ENCODE data around the gene ANKRD36C.
"Not testable (repeated sequence)": the region's sequence is repeated elsewhere in the genome, so short reads cannot be mapped to it uniquely, and the experiment has no call there.

Gene ANKRD36C

DNA sequence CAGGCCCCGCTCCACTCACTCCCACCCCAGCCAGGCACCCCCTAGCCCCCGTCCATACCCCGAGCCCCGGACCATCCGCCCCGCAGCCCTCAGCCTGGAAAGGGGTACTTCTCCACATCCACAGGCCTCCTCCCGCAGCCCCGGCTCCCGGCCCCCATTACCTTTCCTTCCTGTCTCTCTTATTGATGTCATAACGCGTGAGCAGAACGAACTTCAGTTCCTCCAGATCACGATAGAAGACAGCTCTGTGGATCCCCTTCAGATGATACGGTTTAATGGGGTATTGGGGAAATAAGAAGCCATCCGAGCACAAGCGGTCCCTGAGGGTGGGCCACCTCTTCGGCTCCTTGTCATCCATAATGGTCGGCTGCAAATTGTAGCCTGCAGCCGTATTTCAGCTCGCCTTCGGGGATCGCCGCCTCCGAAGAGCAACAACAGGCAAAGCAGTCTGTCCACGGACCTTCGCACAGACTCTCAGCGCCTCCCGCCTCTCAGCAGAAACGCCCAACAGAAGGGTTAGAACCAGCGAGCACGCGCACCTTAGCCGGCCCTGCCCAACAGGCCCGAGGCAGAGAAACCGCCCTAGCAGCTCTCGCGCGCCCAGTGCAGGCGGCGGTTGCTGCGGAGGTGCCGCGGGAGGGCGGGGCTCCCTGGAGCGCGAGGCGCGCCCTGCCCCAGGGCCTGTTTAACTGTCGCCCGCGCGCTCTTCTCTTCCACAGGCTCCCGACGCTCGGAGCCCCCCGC is at the start of gene ANKRD36C:
TSS of gene ANKRD36C (minus strand) at position 474 of the 744 bp plus-strand sequence. CDS start at position 358, 116 bp downstream.
- peak; percentile 17 for DNase-seq (ENCODE audit: low read depth)
- H3K4me3 ChIP-seq (ENCODE audit: low read depth, low read length): peak within 1 kb of the TSS; percentile 54

DNA sequence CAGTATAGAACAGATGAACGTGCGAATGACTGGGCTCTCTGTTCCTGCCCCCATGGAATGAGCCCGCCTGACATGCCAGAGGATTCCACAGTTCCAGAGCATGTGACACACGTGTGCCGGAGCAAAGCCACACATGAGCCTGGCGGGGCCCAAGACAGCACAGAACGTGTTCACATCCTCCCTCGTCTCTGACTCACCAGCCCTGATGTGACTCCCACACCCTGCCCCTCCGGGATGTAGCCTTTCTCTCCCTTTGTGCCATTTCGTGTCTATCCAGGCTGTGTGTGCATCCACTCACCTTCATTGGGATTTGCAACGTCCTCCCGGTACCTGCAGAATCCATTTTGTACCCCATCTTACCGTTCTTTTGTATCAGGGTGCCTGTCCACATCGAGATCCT is 43.9 kb upstream of the ANKRD36C start:
- not testable (repeated sequence) for H3K4me3 ChIP-seq (ENCODE audit: low read depth, low read length); DNase-seq (ENCODE audit: low read depth)

DNA sequence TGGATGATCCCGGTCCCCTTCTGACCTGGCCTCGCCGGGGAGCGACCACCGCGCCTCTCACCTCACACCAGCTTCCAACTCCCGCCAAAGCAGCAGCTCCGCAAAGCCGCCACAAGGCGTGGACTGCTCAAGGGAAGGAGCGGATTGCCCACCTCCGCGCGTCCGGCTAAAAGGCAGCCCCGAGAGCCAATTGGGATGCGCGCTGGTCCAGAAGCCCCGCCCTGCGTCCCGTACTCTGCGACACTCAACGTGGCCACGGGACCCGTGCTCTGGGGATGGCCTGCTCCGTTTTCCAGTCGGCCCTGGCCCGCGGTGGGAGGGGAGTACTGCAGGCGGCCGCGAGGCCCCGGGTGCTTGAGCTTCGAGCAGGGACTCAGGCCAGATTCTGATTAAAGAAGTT is 43.2 kb upstream of the ANKRD36C start, which contains the start of gene GPAT2:
TSS of gene GPAT2 (minus strand) at position 125 of the 400 bp plus-strand sequence. CDS start 2,557 bp downstream, outside the sequence.
- not testable (repeated sequence) for H3K4me3 ChIP-seq (ENCODE audit: low read depth, low read length)

DNA sequence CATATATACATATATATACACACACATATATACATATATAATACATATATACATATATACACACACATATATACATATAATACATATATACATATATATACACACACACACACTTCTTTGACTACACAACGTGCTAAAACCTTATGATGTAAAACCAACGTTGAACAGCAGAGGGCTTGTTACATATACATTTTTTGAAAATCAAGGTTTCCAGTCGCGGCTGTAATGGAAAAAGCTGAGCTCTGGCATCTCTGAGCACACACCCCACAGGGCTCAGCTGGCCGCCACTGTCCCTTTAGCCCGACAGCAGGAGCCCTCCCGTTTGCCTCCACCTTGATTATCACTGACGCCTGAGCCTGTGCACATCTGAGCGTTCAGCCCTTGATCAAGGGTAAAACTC is 42.4 kb upstream of the ANKRD36C start:
- H3K4me3 ChIP-seq (ENCODE audit: low read depth, low read length); DNase-seq (ENCODE audit: low read depth): not testable (repeated sequence)

More for the DNA sequence above, 43.2 kb upstream of the ANKRD36C start, which contains the start of gene GPAT2:
- DNase-seq (ENCODE audit: low read depth): not testable (repeated sequence)

DNA sequence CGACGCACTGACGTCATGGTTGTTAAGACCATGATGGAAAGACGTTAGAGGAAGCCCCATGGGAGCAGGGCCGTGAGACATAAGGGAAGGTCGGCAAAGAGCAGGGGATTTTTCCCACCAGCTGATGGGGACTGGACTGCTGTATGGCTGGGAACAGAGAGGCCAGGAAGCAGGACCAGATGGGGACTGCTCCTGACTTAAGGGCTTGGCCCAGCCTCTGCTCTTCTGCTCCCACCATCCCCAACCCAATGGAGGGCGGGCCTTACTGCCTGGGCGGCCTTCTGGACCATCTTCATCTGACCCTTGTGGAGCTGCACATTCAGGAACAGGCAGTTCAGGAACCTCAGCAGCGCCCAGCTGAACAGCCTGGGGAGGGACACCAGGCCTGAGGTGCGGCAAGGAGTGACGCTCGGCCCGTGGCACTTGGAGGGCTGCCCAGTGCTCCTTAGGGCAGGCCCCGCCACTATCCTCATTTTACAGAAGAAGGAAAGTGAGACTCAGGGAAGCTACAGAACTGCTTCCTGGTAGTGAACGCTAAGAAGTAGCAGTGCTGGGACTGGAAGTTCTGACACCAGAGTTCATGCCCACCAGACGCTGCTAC is 36.2 kb upstream of the ANKRD36C start:
- H3K4me3 ChIP-seq (ENCODE audit: low read depth, low read length); DNase-seq (ENCODE audit: low read depth): not testable (repeated sequence)

DNA sequence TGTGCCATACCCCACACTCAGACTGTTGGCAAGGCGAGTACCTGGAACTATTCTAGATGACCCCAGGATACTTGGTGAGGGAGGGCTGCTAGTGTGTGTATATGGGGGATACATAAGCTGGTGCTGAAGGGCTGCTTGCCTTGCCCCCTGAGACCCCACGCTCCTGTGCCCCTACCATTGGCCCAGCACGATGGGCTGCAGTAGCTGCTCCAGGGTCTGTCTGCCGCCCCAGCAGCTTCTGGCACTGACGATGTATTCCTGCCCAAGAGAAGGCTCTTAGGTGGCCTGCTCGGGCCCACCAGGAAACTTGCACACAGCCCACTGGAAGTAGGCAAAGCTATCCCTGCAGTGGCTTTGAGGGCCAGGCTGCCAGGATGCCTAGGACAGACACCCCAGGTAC is 34.1 kb upstream of the ANKRD36C start:
- not testable (repeated sequence) for DNase-seq (ENCODE audit: low read depth); H3K4me3 ChIP-seq (ENCODE audit: low read depth, low read length)

DNA sequence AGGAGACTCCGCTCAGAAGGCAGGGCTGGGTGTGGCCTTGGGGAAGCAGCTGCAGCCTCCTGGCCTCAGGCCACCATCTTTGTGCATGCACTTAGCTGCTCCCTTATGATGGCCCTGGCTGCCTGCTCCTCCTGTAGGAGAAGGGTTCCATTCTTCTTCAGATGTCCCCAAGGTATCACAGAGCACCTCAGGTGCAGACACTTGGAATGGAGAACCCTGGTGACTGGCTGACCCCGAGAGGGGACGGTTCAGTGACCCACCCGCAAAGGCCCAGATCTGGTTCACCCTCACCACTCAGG is 33.5 kb upstream of the ANKRD36C start:
- no peak overlapping the region for H3K4me3 ChIP-seq (ENCODE audit: low read depth, low read length)
- TF ChIP-seq, protein P1, sequence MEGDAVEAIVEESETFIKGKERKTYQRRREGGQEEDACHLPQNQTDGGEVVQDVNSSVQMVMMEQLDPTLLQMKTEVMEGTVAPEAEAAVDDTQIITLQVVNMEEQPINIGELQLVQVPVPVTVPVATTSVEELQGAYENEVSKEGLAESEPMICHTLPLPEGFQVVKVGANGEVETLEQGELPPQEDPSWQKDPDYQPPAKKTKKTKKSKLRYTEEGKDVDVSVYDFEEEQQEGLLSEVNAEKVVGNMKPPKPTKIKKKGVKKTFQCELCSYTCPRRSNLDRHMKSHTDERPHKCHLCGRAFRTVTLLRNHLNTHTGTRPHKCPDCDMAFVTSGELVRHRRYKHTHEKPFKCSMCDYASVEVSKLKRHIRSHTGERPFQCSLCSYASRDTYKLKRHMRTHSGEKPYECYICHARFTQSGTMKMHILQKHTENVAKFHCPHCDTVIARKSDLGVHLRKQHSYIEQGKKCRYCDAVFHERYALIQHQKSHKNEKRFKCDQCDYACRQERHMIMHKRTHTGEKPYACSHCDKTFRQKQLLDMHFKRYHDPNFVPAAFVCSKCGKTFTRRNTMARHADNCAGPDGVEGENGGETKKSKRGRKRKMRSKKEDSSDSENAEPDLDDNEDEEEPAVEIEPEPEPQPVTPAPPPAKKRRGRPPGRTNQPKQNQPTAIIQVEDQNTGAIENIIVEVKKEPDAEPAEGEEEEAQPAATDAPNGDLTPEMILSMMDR (IDR thresholded peaks at IDR 0.05; ENCODE audit: control insufficient read depth, extremely low read depth, insufficient read depth): no peak
- DNase-seq (ENCODE audit: low read depth): no peak

DNA sequence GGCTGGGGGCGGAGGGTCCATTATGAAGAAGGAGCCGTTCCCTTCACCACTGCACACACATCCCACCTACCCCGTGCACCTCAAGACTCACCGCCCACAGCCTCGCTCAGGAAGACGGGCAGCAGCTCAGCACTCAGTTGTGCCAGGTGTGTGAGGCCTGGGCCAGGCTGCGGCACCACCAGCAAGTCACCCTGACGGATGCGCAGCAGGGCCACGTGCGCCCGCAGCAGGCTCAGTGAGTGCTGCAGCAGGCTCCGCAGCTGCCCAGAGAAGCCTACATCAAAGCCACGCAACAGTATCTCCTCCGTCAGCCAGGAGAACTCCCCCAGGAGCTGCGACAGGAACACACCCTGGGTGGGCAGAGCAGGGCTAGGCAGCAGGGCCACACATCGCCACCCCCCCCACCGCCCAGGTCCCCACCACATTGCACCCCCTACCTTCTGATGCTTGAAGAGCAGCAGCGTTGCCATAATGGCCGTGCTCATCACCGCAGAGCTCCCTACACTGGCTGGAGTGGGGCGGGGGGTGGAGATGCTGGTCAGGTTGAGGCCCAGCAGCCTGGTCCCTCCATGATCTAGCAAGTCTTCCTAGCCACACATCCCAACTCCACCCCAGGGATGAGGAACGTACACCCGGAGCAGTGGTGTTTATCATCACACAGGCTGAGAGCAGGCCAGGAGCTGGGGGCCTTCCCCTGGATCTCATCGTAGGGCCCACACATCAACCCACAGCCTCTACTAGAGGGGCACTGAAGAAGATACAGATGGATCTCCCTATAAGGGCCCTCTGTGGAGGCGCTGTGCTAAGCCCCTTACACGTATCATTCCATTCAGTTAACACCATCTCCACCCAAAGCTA is 32.9 kb upstream of the ANKRD36C start:
- TF ChIP-seq, protein P1 (IDR thresholded peaks at IDR 0.05; ENCODE audit: control insufficient read depth, extremely low read depth, insufficient read depth): no peak
- H3K4me3 ChIP-seq (ENCODE audit: low read depth, low read length): no peak overlapping the region
- no peak for DNase-seq (ENCODE audit: low read depth)

DNA sequence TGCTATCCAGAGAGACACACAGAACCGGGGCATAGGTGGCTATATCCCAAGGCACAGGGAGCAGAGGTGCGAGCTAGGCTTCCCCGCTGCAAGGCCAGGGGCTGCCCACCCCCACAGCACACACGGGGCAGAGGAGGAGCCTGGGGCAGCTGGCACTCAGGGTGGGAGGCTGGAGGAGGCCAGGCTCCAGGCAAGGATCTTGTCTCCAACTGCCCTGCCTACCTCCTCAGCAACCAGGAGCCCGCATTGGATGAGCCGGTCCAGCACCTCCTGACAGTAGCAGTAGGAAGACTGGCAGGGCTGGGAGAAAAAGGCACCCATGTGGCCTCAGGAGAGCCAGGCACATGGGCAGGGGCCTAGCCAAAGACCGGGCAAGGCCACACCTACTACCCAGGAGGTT is 32.1 kb upstream of the ANKRD36C start:
- not testable (repeated sequence) for DNase-seq (ENCODE audit: low read depth); H3K4me3 ChIP-seq (ENCODE audit: low read depth, low read length)

DNA sequence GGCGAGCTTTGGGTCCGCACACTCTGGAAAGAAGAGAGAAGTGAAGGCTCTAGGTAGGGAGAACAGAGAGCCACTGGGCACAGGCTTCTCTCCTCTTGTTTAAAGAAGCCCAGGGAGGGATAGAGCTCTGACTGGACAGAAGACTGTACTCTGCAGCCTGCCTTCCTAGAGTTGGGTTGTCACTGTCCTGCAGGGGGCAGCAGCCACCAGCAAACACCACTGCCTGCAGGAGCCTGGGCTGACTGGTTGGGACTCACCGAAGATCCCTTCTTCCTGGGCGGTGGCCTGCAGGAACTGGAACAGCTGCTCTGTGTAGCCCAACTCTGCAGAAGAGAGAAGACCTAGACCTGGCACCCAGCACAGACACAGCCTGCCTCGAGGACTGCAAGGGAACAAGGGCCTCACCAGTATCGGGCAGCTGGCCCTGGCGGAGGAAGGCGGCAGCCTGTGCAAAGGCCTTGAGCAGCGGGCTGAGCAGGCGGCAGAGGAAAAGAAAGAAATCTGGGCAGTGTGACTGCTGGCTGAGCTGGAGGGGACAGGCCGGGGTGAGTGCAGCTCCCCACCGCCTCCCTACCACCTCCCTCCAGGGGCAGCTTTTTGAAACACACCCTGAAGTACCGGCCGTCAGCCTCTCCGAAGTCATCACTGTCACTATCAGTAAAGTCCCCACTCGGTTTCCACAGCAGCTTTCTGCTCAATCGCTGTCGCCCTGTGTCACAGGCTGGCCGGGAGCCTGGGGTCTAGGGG is 31.2 kb upstream of the ANKRD36C start:
- TF ChIP-seq, protein P1 (IDR thresholded peaks at IDR 0.05; ENCODE audit: control insufficient read depth, extremely low read depth, insufficient read depth): peak; percentile 82
- DNase-seq (ENCODE audit: low read depth): peak; percentile 49
- not testable (repeated sequence) for H3K4me3 ChIP-seq (ENCODE audit: low read depth, low read length)

DNA sequence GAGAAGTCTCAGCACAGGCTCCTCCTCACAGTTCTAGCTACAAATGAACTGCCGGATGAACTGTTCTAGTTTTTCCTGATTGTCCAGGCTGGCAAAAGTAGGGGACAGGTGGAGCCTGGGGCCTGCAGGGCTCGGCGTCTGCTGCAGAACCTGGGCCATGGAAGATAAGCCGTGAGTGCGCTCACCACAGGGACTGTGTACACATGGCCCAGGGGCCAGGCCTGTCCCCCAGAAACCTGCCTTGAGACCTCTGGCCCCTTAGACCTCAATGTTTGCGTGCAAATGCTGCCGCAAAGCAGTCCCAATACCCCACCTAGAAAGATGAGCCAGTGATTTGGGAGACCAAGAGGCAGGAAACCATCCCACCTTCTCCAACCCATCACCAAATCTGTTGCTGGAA is 30.5 kb upstream of the ANKRD36C start:
- H3K4me3 ChIP-seq (ENCODE audit: low read depth, low read length); DNase-seq (ENCODE audit: low read depth): not testable (repeated sequence)

DNA sequence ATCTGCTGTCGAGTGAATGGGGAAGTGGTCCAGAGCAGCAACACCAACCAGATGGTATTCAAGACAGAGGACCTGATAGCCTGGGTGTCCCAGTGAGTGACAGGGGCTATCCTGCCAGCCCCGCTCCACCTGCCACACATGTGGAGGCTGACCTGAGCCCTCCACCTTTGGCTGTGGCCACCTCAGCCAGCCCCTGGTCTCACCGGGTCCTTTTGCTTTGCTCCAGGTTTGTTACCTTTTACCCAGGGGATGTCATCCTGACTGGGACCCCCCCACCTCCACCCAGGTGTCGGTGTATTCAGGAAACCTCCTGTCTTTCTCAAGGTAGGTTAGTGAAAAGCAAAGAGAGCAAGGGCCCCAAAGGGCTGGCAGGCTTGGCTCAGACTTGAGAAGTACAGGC is 29.5 kb upstream of the ANKRD36C start:
- not testable (repeated sequence) for H3K4me3 ChIP-seq (ENCODE audit: low read depth, low read length); DNase-seq (ENCODE audit: low read depth)

DNA sequence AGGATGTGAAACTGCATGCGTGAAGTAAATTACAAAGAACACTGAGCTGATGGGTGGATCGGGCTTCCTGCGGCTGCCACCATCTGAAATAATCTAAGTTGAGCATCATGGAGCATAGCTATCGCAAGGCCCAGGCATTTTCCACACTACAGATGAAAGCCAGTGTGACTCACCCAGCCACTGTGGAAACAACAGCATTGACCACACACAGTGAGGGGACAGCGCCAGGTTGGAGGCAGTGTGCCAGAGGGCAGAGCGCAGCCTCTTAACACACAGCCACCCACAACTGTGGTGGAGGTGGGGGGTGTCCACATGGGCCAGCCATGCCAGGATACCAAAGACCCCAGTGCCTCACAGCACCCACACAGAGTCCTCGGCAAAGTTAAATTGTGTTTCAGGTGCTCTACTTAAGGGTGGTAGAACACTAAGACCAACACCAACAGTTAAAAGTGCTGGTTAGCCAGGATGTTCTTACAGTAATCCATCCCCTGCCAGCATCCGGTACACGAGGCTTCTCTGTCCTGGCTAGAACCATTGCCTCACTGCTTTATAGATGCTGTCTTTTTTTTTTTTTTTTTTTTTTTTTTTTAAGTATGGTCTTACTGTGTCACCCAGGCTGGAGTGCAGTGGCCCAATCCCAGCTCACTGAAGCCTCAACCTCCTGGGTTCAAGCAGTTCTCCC is 28.4 kb upstream of the ANKRD36C start:
- not testable (repeated sequence) for DNase-seq (ENCODE audit: low read depth)

DNA sequence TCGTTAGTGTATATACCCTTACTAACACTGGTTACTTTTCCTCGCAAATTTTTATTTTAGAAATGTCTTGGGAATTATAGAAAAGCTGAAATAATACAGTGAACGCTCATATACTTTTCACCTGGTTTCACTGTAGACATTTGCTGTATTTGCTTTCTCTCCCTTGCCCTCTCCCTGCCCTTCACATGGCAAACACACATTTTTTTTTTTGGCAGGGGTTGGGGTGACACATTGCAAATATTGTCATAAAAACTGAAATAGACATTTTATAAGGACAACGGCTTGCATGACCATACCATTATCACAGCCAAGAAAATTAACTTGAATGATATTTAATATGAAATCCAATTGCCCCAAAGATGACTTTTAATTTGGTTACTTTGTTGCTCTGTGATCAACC is 24.7 kb upstream of the ANKRD36C start:
- H3K4me3 ChIP-seq (ENCODE audit: low read depth, low read length): not testable (repeated sequence)
- peak; percentile 42 for DNase-seq (ENCODE audit: low read depth)

More for the DNA sequence above, 28.4 kb upstream of the ANKRD36C start:
- not testable (repeated sequence) for H3K4me3 ChIP-seq (ENCODE audit: low read depth, low read length)
